HepG2 (cell line): ENCODE results near the gene ECSIT. TPM values are rescaled to one million over a fixed set of nuclear protein-coding genes. Genes with fewer than 3 reads are reported as not detected.

Experiments used
- AKAP8 ChIP-seq: sonication (generic); formaldehyde crosslinking; IDR thresholded peaks from 2 replicates; pipeline ENCODE4 v1.5.1; 2020; ENCODE audit warnings: mild to moderate bottlenecking, missing genetic modification reagents
- ATF7 ChIP-seq, 2 experiments: fragments of 450-650 bp in 1 of 2; sonication (generic) in 1 of 2; formaldehyde crosslinking in 1 of 2; IDR thresholded peaks; 2 replicates each; pipeline versions ENCODE4 v1.4.0 to v1.6.1; 2016 to 2020; ENCODE audit warnings: antibody characterized with exemption in 1 of 2, mild to moderate bottlenecking in 1 of 2, missing genetic modification reagents in 1 of 2
- DR1 ChIP-seq: sonication (generic); formaldehyde crosslinking; IDR thresholded peaks from 2 replicates; pipeline ENCODE4 v1.8.0; 2021; ENCODE audit warnings: mild to moderate bottlenecking, missing genetic modification reagents, inconsistent platforms
- HES4 ChIP-seq: sonication (generic); formaldehyde crosslinking; IDR thresholded peaks from 2 replicates; pipeline ENCODE4 v1.9.0; 2021; ENCODE audit warnings: mild to moderate bottlenecking, missing genetic modification reagents, borderline replicate concordance
- KDM1A ChIP-seq: IDR thresholded peaks from 2 replicates; pipeline ENCODE4 v1.6.1; 2016; ENCODE audit warnings: missing compliant biosample characterization
- MBD4 ChIP-seq: IDR thresholded peaks from 2 replicates; pipeline ENCODE4 v1.6.1; 2012; ENCODE audit warnings: low read length, inconsistent platforms, borderline replicate concordance
- MIER3 ChIP-seq: IDR thresholded peaks from 2 replicates; pipeline ENCODE4 v1.6.1; 2016; ENCODE audit warnings: missing compliant biosample characterization, borderline replicate concordance
- NPAS2 ChIP-seq: sonication (generic); formaldehyde crosslinking; IDR thresholded peaks from 2 replicates; pipeline ENCODE4 v1.8.0; 2022; ENCODE audit warnings: mild to moderate bottlenecking, missing genetic modification reagents, borderline replicate concordance
- SNAPC2 ChIP-seq: sonication (generic); formaldehyde crosslinking; IDR thresholded peaks from 2 replicates; pipeline ENCODE4 v1.8.1; 2022; ENCODE audit warnings: mild to moderate bottlenecking, missing genetic modification reagents
- SP2 ChIP-seq: sonication (generic); formaldehyde crosslinking; IDR thresholded peaks from 2 replicates; pipeline ENCODE4 v1.5.1; 2020; ENCODE audit warnings: mild to moderate bottlenecking, missing genetic modification reagents
- ZBTB39 ChIP-seq: sonication (generic); formaldehyde crosslinking; IDR thresholded peaks from 2 replicates; pipeline ENCODE4 v1.5.0; 2020; ENCODE audit warnings: missing genetic modification reagents
- ZNF20 ChIP-seq: sonication (generic); formaldehyde crosslinking; IDR thresholded peaks from 2 replicates; pipeline ENCODE4 v1.4.0; 2020; ENCODE audit warnings: mild to moderate bottlenecking, moderate library complexity, missing genetic modification reagents
- ZNF274 ChIP-seq: sonication (generic); formaldehyde crosslinking; IDR thresholded peaks from 2 replicates; pipeline ENCODE4 v1.5.1; 2020; ENCODE audit warnings: mild to moderate bottlenecking, missing genetic modification reagents
- ZNF337 ChIP-seq: sonication (generic); formaldehyde crosslinking; IDR thresholded peaks from 2 replicates; pipeline ENCODE4 v1.5.1; 2020; ENCODE audit warnings: missing genetic modification reagents, low read depth, mild to moderate bottlenecking, borderline replicate concordance
- ZNF530 ChIP-seq: sonication (generic); formaldehyde crosslinking; IDR thresholded peaks from 2 replicates; pipeline ENCODE4 v1.5.0; 2020; ENCODE audit warnings: low read depth, mild to moderate bottlenecking, missing genetic modification reagents
- ZNF549 ChIP-seq: sonication (generic); formaldehyde crosslinking; IDR thresholded peaks from 2 replicates; pipeline ENCODE4 v1.5.0; 2020; ENCODE audit warnings: missing genetic modification reagents
- ZNF772 ChIP-seq: sonication (generic); formaldehyde crosslinking; IDR thresholded peaks from 2 replicates; pipeline ENCODE4 v1.5.0; 2020; ENCODE audit warnings: mild to moderate bottlenecking, missing genetic modification reagents
- ZNF841 ChIP-seq: sonication (generic); formaldehyde crosslinking; IDR thresholded peaks from 2 replicates; pipeline ENCODE4 v1.8.1; 2023; ENCODE audit warnings: missing genetic modification reagents, borderline replicate concordance
- polyA plus RNA-seq, 8 experiments: library from polyadenylated mRNA; depleted of rRNA in 3 of 8; stranded (reverse) in 7 of 8; unstranded in 1 of 8; fragments of >200 nt; fragmentation: Illumina TruSeq in 4 of 8; extraction: Trizol in 4 of 8; gene quantifications; 2 replicates each; pipeline versions ENCODE4 v1.2.1 to v1.2.3, GENCODE V29; 2011 to 2016; ENCODE audit warnings: low read depth in 4 of 8, missing spikeins in 1 of 8, mixed read lengths in 1 of 8; ENCODE audit not compliant: insufficient read depth in 1 of 8
- total RNA-seq, 5 experiments: library from RNA; depleted of rRNA; stranded (reverse); fragments of >200 nt; fragmentation: Illumina TruSeq; extraction: Trizol; gene quantifications; 2 replicates each; pipeline ENCODE4 v1.2.3, GENCODE V29; 2016; ENCODE audit warnings: low read depth in 1 of 5
- TF ChIP-seq, protein P1 (sequence below): sonication (generic); formaldehyde crosslinking; IDR thresholded peaks from 2 replicates; pipeline ENCODE4 v1.8.0; 2022; ENCODE audit warnings: missing genetic modification reagents, low read depth, mild to moderate bottlenecking, borderline replicate concordance
- TF ChIP-seq, protein P2 (sequence below): sonication (generic); formaldehyde crosslinking; IDR thresholded peaks from 2 replicates; pipeline ENCODE4 v1.4.0; 2020; ENCODE audit warnings: mild to moderate bottlenecking, missing genetic modification reagents

ECSIT gene
- total and polyA plus RNA-seq, 2 of the 13 experiments (the other 11 are each of a cell fraction or from before 2014, with no cell fraction given) = 36.4 to 62.3 TPM

DNA sequence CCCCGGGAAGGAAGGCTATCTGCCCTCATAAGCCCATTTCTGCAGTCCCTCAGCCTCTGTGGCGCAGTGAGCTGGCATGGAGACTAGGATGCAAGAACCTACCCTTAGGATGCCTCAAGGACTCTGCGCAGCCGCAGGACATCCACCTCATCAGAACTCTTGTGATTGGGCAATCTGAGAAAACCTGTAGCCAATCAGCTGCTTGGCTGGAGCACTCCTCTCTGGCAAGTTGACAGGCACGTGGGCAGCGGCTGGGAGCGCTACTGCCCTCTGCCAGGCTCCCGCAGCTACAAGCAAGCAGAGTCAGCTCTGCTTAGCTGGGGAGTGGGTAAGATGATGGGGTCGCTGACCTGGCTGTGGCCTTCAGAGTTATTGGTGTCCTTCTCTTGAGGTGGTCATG, 1.5 kb upstream of the ECSIT start (continued):
- no peak for TF ChIP-seq ZNF337 (CRISPR knock-in tag)
- no peak for TF ChIP-seq ZNF274 (CRISPR knock-in tag)
- TF ChIP-seq SNAPC2 (CRISPR knock-in tag) = no peak
- TF ChIP-seq HES4 (CRISPR knock-in tag) = no peak
- TF ChIP-seq, protein P1, sequence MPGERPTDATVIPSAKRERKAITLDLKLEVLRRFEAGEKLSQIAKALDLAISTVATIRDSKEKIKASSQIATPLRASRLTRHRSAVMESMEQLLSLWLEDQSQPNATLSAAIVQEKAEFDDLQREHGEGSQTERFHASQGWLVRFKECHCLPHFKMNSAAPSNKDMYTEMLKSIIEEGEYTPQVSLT (CRISPR knock-in tag) = no peak
- TF ChIP-seq NPAS2 (CRISPR knock-in tag) = no peak
- no peak for TF ChIP-seq ZNF841 (CRISPR knock-in tag)
- TF ChIP-seq AKAP8 (CRISPR knock-in tag) = no peak
- no peak for TF ChIP-seq ZBTB39
- TF ChIP-seq, protein P2, sequence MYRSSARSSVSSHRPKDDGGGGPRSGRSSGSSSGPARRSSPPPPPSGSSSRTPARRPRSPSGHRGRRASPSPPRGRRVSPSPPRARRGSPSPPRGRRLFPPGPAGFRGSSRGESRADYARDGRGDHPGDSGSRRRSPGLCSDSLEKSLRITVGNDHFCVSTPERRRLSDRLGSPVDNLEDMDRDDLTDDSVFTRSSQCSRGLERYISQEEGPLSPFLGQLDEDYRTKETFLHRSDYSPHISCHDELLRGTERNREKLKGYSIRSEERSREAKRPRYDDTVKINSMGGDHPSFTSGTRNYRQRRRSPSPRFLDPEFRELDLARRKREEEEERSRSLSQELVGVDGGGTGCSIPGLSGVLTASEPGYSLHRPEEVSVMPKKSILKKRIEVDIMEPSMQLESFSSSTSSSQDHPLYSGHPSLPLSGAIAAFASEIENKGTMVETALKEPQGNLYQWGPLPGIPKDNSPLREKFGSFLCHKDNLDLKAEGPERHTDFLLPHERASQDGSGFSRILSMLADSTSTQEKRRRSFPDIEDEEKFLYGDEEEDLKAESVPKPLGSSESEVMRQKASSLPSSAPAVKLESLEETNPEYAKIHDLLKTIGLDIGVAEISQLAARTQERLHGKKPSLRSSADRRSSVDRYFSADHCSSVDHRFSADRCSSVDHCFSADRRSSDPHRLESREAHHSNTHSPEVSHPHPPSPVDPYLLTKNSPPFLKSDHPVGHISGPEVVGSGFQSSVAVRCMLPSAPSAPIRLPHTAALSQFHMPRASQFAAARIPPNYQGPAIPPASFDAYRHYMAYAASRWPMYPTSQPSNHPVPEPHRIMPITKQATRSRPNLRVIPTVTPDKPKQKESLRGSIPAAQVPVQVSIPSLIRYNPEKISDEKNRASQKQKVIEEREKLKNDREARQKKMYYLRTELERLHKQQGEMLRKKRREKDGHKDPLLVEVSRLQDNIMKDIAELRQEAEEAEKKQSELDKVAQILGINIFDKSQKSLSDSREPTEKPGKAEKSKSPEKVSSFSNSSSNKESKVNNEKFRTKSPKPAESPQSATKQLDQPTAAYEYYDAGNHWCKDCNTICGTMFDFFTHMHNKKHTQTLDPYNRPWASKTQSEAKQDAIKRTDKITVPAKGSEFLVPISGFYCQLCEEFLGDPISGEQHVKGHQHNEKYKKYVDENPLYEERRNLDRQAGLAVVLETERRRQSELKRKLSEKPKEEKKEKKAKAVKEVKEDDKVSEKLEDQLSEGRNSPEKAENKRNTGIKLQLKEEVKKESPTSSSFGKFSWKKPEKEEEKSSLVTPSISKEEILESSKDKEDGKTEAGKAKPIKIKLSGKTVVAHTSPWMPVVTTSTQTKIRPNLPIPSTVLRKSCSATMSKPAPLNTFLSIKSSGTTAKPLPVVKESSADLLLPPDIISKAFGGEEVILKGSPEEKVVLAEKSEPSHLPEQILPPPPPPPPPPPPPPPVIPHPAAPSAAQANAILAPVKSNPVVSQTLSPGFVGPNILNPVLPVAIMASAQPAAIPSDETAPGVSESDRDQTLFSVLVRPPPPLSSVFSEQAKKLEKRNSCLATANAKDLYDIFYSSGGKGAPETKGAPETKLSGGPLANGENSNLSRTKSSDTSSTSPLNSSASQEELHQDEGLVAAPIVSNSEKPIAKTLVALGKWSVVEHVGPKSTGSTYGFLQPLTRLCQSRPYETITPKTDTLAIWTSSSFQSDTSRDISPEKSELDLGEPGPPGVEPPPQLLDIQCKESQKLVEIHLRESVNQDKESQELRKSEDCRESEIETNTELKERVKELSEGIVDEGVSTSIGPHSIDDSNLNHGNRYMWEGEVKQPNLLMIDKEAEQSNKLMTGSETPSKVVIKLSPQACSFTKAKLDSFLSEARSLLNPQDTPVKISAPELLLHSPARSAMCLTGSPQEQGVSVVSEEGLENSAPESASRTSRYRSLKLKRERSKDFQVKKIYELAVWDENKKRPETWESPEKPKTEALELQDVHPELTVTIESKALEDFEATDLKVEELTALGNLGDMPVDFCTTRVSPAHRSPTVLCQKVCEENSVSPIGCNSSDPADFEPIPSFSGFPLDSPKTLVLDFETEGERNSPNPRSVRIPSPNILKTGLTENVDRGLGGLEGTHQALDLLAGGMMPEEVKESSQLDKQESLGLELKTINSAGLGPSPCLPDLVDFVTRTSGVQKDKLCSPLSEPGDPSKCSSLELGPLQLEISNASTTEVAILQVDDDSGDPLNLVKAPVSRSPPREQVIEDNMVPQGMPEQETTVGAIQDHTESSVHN = 0 out of 2 replicates have a peak, but pooled peaks have one; percentile 23
- TF ChIP-seq ZNF530 (CRISPR knock-in tag) = no peak
- no peak for TF ChIP-seq ZNF549 (CRISPR knock-in tag)
- no peak for TF ChIP-seq MBD4
- no peak for TF ChIP-seq DR1 (CRISPR knock-in tag)
- no peak for TF ChIP-seq ZNF20 (CRISPR knock-in tag)
- peak; percentile 42; the same call in 1 of the 2 replicates for TF ChIP-seq MIER3 (CRISPR knock-in tag)
- TF ChIP-seq ATF7 (IDR thresholded peaks at IDR 0.05) = no peak
- no peak for TF ChIP-seq ATF7 (CRISPR knock-in tag; IDR thresholded peaks at IDR 0.05)
- TF ChIP-seq ZNF772 (CRISPR knock-in tag) = peak; percentile 28; the same call in 1 of the 2 replicates
- TF ChIP-seq SP2 = peak; percentile 41
- peak; percentile 53; the same call in 1 of the 2 replicates for TF ChIP-seq KDM1A (CRISPR knock-in tag)
